ENCODE measurements around the gene CD8A. TPM values are rescaled to one million over a fixed set of nuclear protein-coding genes. Genes with fewer than 3 reads are reported as not detected.

Gene CD8A
- polyA plus RNA-seq, 1 experiment: not detected

- POLR2A ChIA-PET: no interaction called here
- DNase-seq (ENCODE audit: low read depth, low spot score): no peak
Measured at GRCh38 chr2:86822668-86823345, 32.1 kb upstream of the CD8A start.

GRCh38 chr2:86821842-86822241, 31.1 kb upstream of the CD8A start:
- no peak for TF ChIP-seq CTCF (IDR thresholded peaks at IDR 0.05; ENCODE audit: low read depth, low read length)
- no peak overlapping the region for H3K4me3 ChIP-seq (ENCODE audit: low read depth, low read length)
- CTCF ChIA-PET: no interaction called here
- no peak overlapping the region for H3K27ac ChIP-seq (ENCODE audit: low read depth, low read length)
- DNase-seq (ENCODE audit: low read depth, low spot score): no peak
- POLR2A ChIA-PET: no interaction called here
- no peaks in the 10 kb centered on the region for H3K9me3 ChIP-seq (ENCODE audit: control insufficient read depth, insufficient read depth, low read length)
- H3K27me3 ChIP-seq (ENCODE audit: control insufficient read depth, insufficient read depth, low read length): peaks cover 7% of the 10 kb centered on the region

More at GRCh38 chr2:86822668-86823345, 32.1 kb upstream of the CD8A start:
- no peak overlapping the region for H3K4me3 ChIP-seq (ENCODE audit: low read depth, low read length)
- no peaks in the 10 kb centered on the region for H3K9me3 ChIP-seq (ENCODE audit: control insufficient read depth, insufficient read depth, low read length)
- no peak overlapping the region for H3K27ac ChIP-seq (ENCODE audit: low read depth, low read length)
- H3K27me3 ChIP-seq (ENCODE audit: control insufficient read depth, insufficient read depth, low read length): peaks cover 9% of the 10 kb centered on the region
- TF ChIP-seq CTCF (IDR thresholded peaks at IDR 0.05; ENCODE audit: low read depth, low read length): no peak
- CTCF ChIA-PET: no interaction called here

GRCh38 chr2:86821306-86821705, 30.6 kb upstream of the CD8A start:
- Histone ChIP-seq H3K9me3 (ENCODE audit: control insufficient read depth, insufficient read depth, low read length) (no peaks in the 10 kb centered on the region), H3K4me3 (ENCODE audit: low read depth, low read length) (no peak overlapping the region), H3K27ac (ENCODE audit: low read depth, low read length) (no peak overlapping the region), H3K27me3 (ENCODE audit: control insufficient read depth, insufficient read depth, low read length) (peaks cover 7% of the 10 kb centered on the region)
- no peak for DNase-seq (ENCODE audit: low read depth, low spot score)
- no peak for TF ChIP-seq CTCF (IDR thresholded peaks at IDR 0.05; ENCODE audit: low read depth, low read length)
- ChIA-PET POLR2A (no interaction called here), CTCF (interaction anchor here (0.6 kb wide), 1 partner anchor 13 kb away, joined by 8 read pairs; no protein-coding TSS in a partner anchor)

DNA sequence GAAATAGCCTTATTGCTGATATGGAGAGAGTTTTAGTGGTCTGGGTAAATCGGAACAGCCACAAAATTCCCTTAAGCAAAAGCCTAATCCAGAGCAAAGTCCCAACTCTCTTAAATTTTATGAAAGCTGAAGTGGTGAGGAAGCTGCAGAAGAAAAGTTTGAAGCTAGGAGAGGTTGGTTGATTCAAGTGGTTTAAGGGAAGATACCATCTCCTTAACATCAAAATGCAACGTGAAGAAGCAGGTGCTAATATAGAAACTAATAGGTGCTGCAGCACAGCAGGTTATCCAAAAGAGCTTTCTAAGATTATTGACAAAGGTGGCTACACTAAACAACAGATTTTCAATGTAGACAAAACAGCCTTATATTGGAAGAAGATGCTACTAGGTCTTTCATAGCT, 28.2 kb upstream of the CD8A start:
- DNase-seq (ENCODE audit: low read depth, low spot score): no peak
- no peak overlapping the region for H3K27ac ChIP-seq (ENCODE audit: low read depth, low read length)
- no peaks in the 10 kb centered on the region for H3K9me3 ChIP-seq (ENCODE audit: control insufficient read depth, insufficient read depth, low read length)
- TF ChIP-seq CTCF (IDR thresholded peaks at IDR 0.05; ENCODE audit: low read depth, low read length): no peak
- ChIA-PET POLR2A (no interaction called here), CTCF (no interaction called here)
- H3K4me3 ChIP-seq (ENCODE audit: low read depth, low read length): no peak overlapping the region
- H3K27me3 ChIP-seq (ENCODE audit: control insufficient read depth, insufficient read depth, low read length): no peaks in the 10 kb centered on the region

DNA sequence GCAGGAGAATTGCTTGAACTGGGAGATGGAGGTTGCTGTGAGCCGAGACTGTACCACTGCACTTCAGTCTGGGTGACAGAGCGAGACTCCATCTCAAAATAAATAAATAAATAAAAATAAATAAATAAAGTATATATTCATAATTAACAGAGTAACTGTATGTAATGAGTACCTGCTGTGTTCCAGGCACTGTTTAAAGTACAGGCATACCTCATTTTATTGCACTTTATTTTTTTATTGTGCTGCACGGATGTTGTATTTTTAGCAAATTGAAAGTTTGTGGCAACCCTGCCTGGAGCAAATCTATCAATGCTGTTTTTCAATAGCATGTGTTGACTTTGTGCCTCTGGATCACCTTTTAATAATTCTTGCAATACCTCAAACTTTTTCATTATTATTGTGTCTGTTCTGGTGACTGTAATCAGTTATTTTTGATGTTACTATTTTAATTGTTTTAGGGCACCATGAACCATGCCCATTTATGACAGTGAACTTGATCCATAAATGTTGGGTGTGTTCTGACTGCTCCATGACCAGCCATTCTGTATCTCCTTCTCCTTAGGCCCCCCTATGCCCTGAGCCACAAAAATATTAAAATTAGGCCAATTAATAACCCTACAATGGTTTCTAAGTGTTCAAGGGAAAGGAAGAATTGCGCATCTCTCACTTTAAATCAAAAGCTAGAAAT, 27.5 kb upstream of the CD8A start:
- no peaks in the 10 kb centered on the region for H3K9me3 ChIP-seq (ENCODE audit: control insufficient read depth, insufficient read depth, low read length)
- ChIA-PET CTCF (no interaction called here), POLR2A (no interaction called here)
- H3K4me3 ChIP-seq (ENCODE audit: low read depth, low read length): no peak overlapping the region
- H3K27ac ChIP-seq (ENCODE audit: low read depth, low read length): no peak overlapping the region
- DNase-seq (ENCODE audit: low read depth, low spot score): no peak
- no peak for TF ChIP-seq CTCF (IDR thresholded peaks at IDR 0.05; ENCODE audit: low read depth, low read length)
- H3K27me3 ChIP-seq (ENCODE audit: control insufficient read depth, insufficient read depth, low read length): no peaks in the 10 kb centered on the region

Measured in AG04450 (cell line).